K562 (cell line): ENCODE data around the gene CHERP. TPM values are rescaled to one million over a fixed set of nuclear protein-coding genes. Genes with fewer than 3 reads are reported as not detected.

ENCODE experiments used
- GATAD2A ChIP-seq: fragments of 450-650 bp; IDR thresholded peaks from 2 replicates; pipeline ENCODE4 v1.6.1; 2017
- GTF2F1 ChIP-seq: IDR thresholded peaks from 2 replicates; pipeline ENCODE4 v1.6.1; 2011; ENCODE audit warnings: low read depth, low read length, improper control_type of control experiment
- PHF8 ChIP-seq: fragments of 200-600 bp; sonication (generic); IDR thresholded peaks from 2 replicates; pipeline ENCODE4 v1.6.1; 2012; ENCODE audit warnings: mixed run types, mild to moderate bottlenecking, inconsistent platforms, low read length, moderate library complexity, borderline replicate concordance
- RBFOX2 ChIP-seq: fragments of 200-400 bp; formaldehyde crosslinking; IDR thresholded peaks from 2 replicates; pipeline ENCODE4 v1.6.1; 2017; ENCODE audit warnings: low read depth, mild to moderate bottlenecking, low read length, moderate library complexity
- SMARCB1 ChIP-seq: IDR thresholded peaks from 2 replicates; pipeline ENCODE4 v1.6.1; 2011; ENCODE audit warnings: improper control_type of control experiment, low read depth; ENCODE audit not compliant: insufficient read length
- polyA plus RNA-seq, 8 experiments: library from polyadenylated mRNA; depleted of rRNA in 4 of 8; stranded (reverse) in 5 of 8; unstranded in 3 of 8; fragments of >200 nt; fragmentation: Nextera tagmentation in 2 of 8; fragmentation: Illumina TruSeq in 1 of 8; extraction: Ambion mirVana in 2 of 8; extraction: Trizol in 1 of 8; gene quantifications; 2 replicates each; pipeline versions ENCODE4 v1.2.1 to v1.2.3, GENCODE V29; 2011 to 2014; ENCODE audit warnings: inconsistent platforms in 1 of 8, missing spikeins in 1 of 8
- total RNA-seq, 7 experiments: library from RNA; depleted of rRNA in 6 of 7; stranded (reverse); fragments of >200 nt in 6 of 7; fragmentation: Illumina TruSeq in 2 of 7; extraction: Trizol in 2 of 7; gene quantifications; 2 replicates each; pipeline versions ENCODE4 v1.2.1 to v1.2.3, GENCODE V29; 2011 to 2021; ENCODE audit warnings: low replicate concordance in 1 of 7
- TF ChIP-seq, protein P1 (sequence below): IDR thresholded peaks from 3 replicates; pipeline ENCODE4 v1.6.1; 2011; ENCODE audit warnings: borderline replicate concordance, mild to moderate bottlenecking; ENCODE audit not compliant: insufficient read length, insufficient read depth
- TF ChIP-seq, protein P2 (sequence below): fragments of 250-450 bp; sonication (Bioruptor Pico); IDR thresholded peaks from 2 replicates; pipeline ENCODE4 v1.8.0; 2022; ENCODE audit warnings: moderate library complexity, mild to moderate bottlenecking, inconsistent platforms
- TF ChIP-seq, protein P3 (sequence below): fragments of 450-650 bp; IDR thresholded peaks from one replicate; pipeline ENCODE4 v1.6.1; 2018; ENCODE audit warnings: mild to moderate bottlenecking, moderate library complexity; ENCODE audit not compliant: partially characterized antibody
- TF ChIP-seq, protein P4 (sequence below), 2 experiments: fragments of 450-650 bp; formaldehyde crosslinking in 1 of 2; IDR thresholded peaks; 2 replicates each; pipeline versions ENCODE4 v1.4.0 to v1.6.1; 2014 to 2020; ENCODE audit warnings: mild to moderate bottlenecking in 2 of 2, borderline replicate concordance in 1 of 2, low read depth in 1 of 2
- TF ChIP-seq, protein P5 (sequence below): sonication (generic); formaldehyde crosslinking; IDR thresholded peaks from 2 replicates; pipeline ENCODE4 v1.8.0; 2022; ENCODE audit warnings: mild to moderate bottlenecking, missing genetic modification reagents, borderline replicate concordance
- TF ChIP-seq, protein P6 (sequence below): fragments of 200-400 bp; formaldehyde crosslinking; IDR thresholded peaks from 2 replicates; pipeline ENCODE4 v1.6.1; 2017; ENCODE audit warnings: mild to moderate bottlenecking, low read depth, low read length, moderate library complexity

CHERP gene
- total and polyA plus RNA-seq, 9 of the 15 experiments (the other 6 are each of a cell fraction or from before 2014, with no cell fraction given) = 0.60 to 85.1 (median 7.8) TPM

DNA sequence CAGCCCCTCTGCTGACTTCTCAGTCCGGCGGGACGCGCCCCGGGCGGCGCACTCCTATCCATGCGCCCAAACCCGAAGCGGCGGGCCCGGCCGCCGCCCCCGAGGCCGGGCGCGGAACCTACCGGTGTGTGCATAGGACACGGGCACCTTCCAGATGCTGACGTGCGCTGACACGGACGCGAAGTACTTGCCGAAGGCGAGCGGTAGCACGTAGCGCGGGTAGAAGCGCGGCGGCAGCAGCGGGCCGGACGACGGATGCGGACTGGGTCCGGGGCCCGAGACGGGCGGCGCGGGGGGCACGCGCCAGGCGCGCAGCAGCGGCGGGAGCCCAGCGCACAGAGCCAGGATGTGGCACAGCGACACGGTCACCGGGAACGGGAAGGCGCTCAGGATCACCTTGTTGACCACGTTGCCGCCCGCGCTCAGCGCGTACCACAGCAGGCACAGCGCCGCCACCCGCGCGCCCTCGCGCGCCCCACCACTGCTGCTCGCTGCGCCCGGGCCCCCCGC, 29.6 kb upstream of the CHERP start (continued):
- TF ChIP-seq, protein P1, sequence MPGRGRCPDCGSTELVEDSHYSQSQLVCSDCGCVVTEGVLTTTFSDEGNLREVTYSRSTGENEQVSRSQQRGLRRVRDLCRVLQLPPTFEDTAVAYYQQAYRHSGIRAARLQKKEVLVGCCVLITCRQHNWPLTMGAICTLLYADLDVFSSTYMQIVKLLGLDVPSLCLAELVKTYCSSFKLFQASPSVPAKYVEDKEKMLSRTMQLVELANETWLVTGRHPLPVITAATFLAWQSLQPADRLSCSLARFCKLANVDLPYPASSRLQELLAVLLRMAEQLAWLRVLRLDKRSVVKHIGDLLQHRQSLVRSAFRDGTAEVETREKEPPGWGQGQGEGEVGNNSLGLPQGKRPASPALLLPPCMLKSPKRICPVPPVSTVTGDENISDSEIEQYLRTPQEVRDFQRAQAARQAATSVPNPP = no peak
- TF ChIP-seq GATAD2A = no peak
- peak; percentile 79 for TF ChIP-seq RBFOX2
- TF ChIP-seq, protein P2, sequence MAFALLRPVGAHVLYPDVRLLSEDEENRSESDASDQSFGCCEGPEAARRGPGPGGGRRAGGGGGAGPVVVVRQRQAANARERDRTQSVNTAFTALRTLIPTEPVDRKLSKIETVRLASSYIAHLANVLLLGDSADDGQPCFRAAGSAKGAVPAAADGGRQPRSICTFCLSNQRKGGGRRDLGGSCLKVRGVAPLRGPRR (CRISPR knock-in tag) = no peak
- TF ChIP-seq, protein P3, sequence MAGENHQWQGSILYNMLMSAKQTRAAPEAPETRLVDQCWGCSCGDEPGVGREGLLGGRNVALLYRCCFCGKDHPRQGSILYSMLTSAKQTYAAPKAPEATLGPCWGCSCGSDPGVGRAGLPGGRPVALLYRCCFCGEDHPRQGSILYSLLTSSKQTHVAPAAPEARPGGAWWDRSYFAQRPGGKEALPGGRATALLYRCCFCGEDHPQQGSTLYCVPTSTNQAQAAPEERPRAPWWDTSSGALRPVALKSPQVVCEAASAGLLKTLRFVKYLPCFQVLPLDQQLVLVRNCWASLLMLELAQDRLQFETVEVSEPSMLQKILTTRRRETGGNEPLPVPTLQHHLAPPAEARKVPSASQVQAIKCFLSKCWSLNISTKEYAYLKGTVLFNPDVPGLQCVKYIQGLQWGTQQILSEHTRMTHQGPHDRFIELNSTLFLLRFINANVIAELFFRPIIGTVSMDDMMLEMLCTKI = no peak
- peak; percentile 89; the same call in 1 of the 2 replicates for TF ChIP-seq PHF8
- TF ChIP-seq, protein P4, sequence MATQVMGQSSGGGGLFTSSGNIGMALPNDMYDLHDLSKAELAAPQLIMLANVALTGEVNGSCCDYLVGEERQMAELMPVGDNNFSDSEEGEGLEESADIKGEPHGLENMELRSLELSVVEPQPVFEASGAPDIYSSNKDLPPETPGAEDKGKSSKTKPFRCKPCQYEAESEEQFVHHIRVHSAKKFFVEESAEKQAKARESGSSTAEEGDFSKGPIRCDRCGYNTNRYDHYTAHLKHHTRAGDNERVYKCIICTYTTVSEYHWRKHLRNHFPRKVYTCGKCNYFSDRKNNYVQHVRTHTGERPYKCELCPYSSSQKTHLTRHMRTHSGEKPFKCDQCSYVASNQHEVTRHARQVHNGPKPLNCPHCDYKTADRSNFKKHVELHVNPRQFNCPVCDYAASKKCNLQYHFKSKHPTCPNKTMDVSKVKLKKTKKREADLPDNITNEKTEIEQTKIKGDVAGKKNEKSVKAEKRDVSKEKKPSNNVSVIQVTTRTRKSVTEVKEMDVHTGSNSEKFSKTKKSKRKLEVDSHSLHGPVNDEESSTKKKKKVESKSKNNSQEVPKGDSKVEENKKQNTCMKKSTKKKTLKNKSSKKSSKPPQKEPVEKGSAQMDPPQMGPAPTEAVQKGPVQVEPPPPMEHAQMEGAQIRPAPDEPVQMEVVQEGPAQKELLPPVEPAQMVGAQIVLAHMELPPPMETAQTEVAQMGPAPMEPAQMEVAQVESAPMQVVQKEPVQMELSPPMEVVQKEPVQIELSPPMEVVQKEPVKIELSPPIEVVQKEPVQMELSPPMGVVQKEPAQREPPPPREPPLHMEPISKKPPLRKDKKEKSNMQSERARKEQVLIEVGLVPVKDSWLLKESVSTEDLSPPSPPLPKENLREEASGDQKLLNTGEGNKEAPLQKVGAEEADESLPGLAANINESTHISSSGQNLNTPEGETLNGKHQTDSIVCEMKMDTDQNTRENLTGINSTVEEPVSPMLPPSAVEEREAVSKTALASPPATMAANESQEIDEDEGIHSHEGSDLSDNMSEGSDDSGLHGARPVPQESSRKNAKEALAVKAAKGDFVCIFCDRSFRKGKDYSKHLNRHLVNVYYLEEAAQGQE (IDR thresholded peaks at IDR 0.05; ENCODE audit: borderline replicate concordance) = no peak
- TF ChIP-seq, protein P4 (CRISPR knock-in tag; IDR thresholded peaks at IDR 0.05; ENCODE audit: low read depth) = 0 out of 2 replicates have a peak, but pooled peaks have one; percentile 19
- TF ChIP-seq, protein P5, sequence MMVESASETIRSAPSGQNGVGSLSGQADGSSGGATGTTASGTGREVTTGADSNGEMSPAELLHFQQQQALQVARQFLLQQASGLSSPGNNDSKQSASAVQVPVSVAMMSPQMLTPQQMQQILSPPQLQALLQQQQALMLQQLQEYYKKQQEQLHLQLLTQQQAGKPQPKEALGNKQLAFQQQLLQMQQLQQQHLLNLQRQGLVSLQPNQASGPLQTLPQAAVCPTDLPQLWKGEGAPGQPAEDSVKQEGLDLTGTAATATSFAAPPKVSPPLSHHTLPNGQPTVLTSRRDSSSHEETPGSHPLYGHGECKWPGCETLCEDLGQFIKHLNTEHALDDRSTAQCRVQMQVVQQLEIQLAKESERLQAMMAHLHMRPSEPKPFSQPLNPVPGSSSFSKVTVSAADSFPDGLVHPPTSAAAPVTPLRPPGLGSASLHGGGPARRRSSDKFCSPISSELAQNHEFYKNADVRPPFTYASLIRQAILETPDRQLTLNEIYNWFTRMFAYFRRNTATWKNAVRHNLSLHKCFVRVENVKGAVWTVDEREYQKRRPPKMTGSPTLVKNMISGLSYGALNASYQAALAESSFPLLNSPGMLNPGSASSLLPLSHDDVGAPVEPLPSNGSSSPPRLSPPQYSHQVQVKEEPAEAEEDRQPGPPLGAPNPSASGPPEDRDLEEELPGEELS (CRISPR knock-in tag) = no peak
- no peak for TF ChIP-seq GTF2F1
- no peak for TF ChIP-seq SMARCB1
- TF ChIP-seq, protein P6, sequence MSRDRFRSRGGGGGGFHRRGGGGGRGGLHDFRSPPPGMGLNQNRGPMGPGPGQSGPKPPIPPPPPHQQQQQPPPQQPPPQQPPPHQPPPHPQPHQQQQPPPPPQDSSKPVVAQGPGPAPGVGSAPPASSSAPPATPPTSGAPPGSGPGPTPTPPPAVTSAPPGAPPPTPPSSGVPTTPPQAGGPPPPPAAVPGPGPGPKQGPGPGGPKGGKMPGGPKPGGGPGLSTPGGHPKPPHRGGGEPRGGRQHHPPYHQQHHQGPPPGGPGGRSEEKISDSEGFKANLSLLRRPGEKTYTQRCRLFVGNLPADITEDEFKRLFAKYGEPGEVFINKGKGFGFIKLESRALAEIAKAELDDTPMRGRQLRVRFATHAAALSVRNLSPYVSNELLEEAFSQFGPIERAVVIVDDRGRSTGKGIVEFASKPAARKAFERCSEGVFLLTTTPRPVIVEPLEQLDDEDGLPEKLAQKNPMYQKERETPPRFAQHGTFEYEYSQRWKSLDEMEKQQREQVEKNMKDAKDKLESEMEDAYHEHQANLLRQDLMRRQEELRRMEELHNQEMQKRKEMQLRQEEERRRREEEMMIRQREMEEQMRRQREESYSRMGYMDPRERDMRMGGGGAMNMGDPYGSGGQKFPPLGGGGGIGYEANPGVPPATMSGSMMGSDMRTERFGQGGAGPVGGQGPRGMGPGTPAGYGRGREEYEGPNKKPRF = no peak
